ENCODE measurements around the gene CAMK1D. TPM values are rescaled to one million over a fixed set of nuclear protein-coding genes. Genes with fewer than 3 reads are reported as not detected.

The CAMK1D gene
- total and polyA plus RNA-seq, 2 of the 8 experiments (the other 6 are each of a cell fraction or from before 2014, with no cell fraction given) = 3.5 to 10.6 TPM

- H3K4me1 ChIP-seq (replicated peaks in 1 of 4; ENCODE audit: control insufficient read depth in 3 of 4, insufficient read depth in 4 of 4, low read length in 3 of 4) = peaks cover 0 to 2% (median 0%) of the 10 kb centered on the region in 4 experiments; a peak in 1 of 7 replicates
- H2BK5ac ChIP-seq (ENCODE audit: low read depth, low read length) = no peak overlapping the region
- no peak overlapping the region for H2AK5ac ChIP-seq (ENCODE audit: low read depth, low read length)
- no peaks in the 10 kb centered on the region for H3K79me1 ChIP-seq (ENCODE audit: low read depth, low read length)
- H2BK20ac ChIP-seq (ENCODE audit: low read length) = no peak overlapping the region
- no peak overlapping the region for H2BK12ac ChIP-seq (ENCODE audit: low read depth, low read length)
- WGBS, 2 experiments (ENCODE audit: extremely low coverage in 1 of 2, insufficient coverage in 1 of 2, insufficient read length in 1 of 2, insufficient replicate concordance in 2 of 2, low coverage in 1 of 2, low lambda C conversion rate in 2 of 2, missing lambda C conversion rate in 1 of 2) = 95% methylated on average over 7 of the region's 7 CpGs; no CpG with 5 or more reads in 1 of the 2 experiments
- no peak overlapping the region for H4K8ac ChIP-seq (ENCODE audit: extremely low read depth, insufficient read depth, low read length)
- H3K14ac ChIP-seq (ENCODE audit: insufficient read length) = no peak overlapping the region
- H2BK120ac ChIP-seq (replicated peaks; ENCODE audit: low read depth, low read length) = no peak overlapping the region
- no peak overlapping the region for H3K4me2 ChIP-seq (ENCODE audit: insufficient read depth in 1 of 2, low read depth in 2 of 2, low read length in 2 of 2)
- no peaks in the 10 kb centered on the region for H3K36me3 ChIP-seq (ENCODE audit: control insufficient read depth in 2 of 4, insufficient read depth in 4 of 4, low read length in 3 of 4)
- no peak overlapping the region for H3K23ac ChIP-seq (ENCODE audit: insufficient read length)
- H3K9me3 ChIP-seq (ENCODE audit: insufficient read depth in 2 of 2, low read depth in 1 of 2, low read length in 1 of 2) = no peaks in the 10 kb centered on the region
- no peak overlapping the region for H3K56ac ChIP-seq (replicated peaks; ENCODE audit: insufficient read length, low read depth, low read length)
- FAIRE-seq (no peak), DNase-seq (ENCODE audit: low read depth in 1 of 2, low spot score in 2 of 2) (no peak)
- H2AFZ ChIP-seq (ENCODE audit: low read length) = no peak overlapping the region
- H3K79me2 ChIP-seq (ENCODE audit: control insufficient read depth in 1 of 2, insufficient read depth in 2 of 2, low read length in 2 of 2) = no peaks in the 10 kb centered on the region
- POLR2A ChIA-PET (ENCODE audit: partially characterized antibody) = no interaction called here
- H3K4me3 ChIP-seq (ENCODE audit: extremely low read depth in 1 of 4, insufficient read depth in 2 of 4, low read depth in 3 of 4, low read length in 4 of 4) = no peak overlapping the region
- CTCF ChIA-PET (ENCODE audit: partially characterized antibody) = interaction anchor here (0.9 to 1.2 kb wide), 2 partner anchors 13 to 54 kb away, joined by 3 to 4 read pairs; no protein-coding TSS in a partner anchor
- no peaks in the 10 kb centered on the region for H3K23me2 ChIP-seq (ENCODE audit: low read depth, low read length)
- H4K91ac ChIP-seq (replicated peaks; ENCODE audit: insufficient read length, low read length) = no peak overlapping the region
- H3K4ac ChIP-seq (replicated peaks; ENCODE audit: insufficient read length, low read depth, low read length) = no peak overlapping the region
- no peak overlapping the region for H2BK15ac ChIP-seq (ENCODE audit: low read length)
- H3K27ac ChIP-seq (ENCODE audit: low read depth, low read length) = no peak overlapping the region
- H4K20me1 ChIP-seq (replicated peaks in 1 of 2; ENCODE audit: control insufficient read depth in 1 of 2, insufficient read depth in 2 of 2, low read length in 2 of 2) = no peaks in the 10 kb centered on the region
- H4K5ac ChIP-seq (ENCODE audit: insufficient read length, low read depth, low read length) = no peak overlapping the region
- no peaks in the 10 kb centered on the region for H3K27me3 ChIP-seq (replicated peaks in 1 of 4; ENCODE audit: control insufficient read depth in 3 of 4, extremely low read depth in 1 of 4, insufficient read depth in 3 of 4, low read length in 3 of 4)
- no peak overlapping the region; the same call in 1 of the 2 replicates for H3K18ac ChIP-seq (ENCODE audit: extremely low read depth, low read length)
- TF ChIP-seq TEAD4 (IDR thresholded peaks at IDR 0.05; ENCODE audit: low read depth, low read length) = no peak
- TF ChIP-seq CREB1 (IDR thresholded peaks at IDR 0.05) = no peak
- TF ChIP-seq KDM5A (IDR thresholded peaks at IDR 0.05; ENCODE audit: low read length) = no peak
- TF ChIP-seq TBP (IDR thresholded peaks at IDR 0.05; ENCODE audit: low read depth, low read length) = no peak
- no peak for TF ChIP-seq CBX5 (IDR thresholded peaks at IDR 0.05; ENCODE audit: low read depth, low read length)
- no peak for TF ChIP-seq GTF2F1 (IDR thresholded peaks at IDR 0.05; ENCODE audit: borderline replicate concordance, low read depth, low read length)
- TF ChIP-seq E2F6 (IDR thresholded peaks at IDR 0.05) = no peak
- no peak for TF ChIP-seq MAFK (IDR thresholded peaks at IDR 0.05; ENCODE audit: low read depth, low read length)
- no peak for TF ChIP-seq HDAC2 (IDR thresholded peaks at IDR 0.05; ENCODE audit: borderline replicate concordance in 1 of 2, low read depth in 2 of 2, low read length in 2 of 2)
- H3K9ac ChIP-seq (replicated peaks in 1 of 4; ENCODE audit: extremely low read depth in 1 of 4, low read depth in 3 of 4, low read length in 3 of 4) = no peak overlapping the region
Measured at GRCh38 chr10:12602521-12602920, 253.2 kb downstream of the CAMK1D start.

Measured in H1 (cell line).